MCF 10A (cell line): Measurements from ENCODE around the gene IRAK2. TPM values are rescaled to one million over a fixed set of nuclear protein-coding genes. Genes with fewer than 3 reads are reported as not detected.
A peak's percentile ranks its signal among the peaks of the same experiment; 100 is the strongest.

ENCODE experiments used
- BruUV-seq: library from RNA; stranded (reverse); fragments of 400-500 nt; replicated peaks from 2 replicates; lab custom pipeline; 2021; lab: Mats Ljungman, UMichigan
- CTCF ChIA-PET: fragments of 300-600 bp; sonication (Branson Sonifier 250); formaldehyde crosslinking; extraction: SDS; loops from one replicate; lab custom pipeline; 2021; ENCODE audit warnings: antibody characterized with exemption, inconsistent platforms; lab: Yijun Ruan, JAX
- POLR2A ChIA-PET: fragments of 300-600, 350-650 bp; sonication (Branson Sonifier 250); formaldehyde crosslinking; extraction: SDS; loops from one replicate; lab custom pipeline; 2020; ENCODE audit warnings: antibody characterized with exemption, inconsistent platforms; lab: Yijun Ruan, JAX
- DNase-seq: peaks from one replicate; pipeline ENCODE4 v3.0.0-alpha.2; 2018; ENCODE audit not compliant: unreplicated experiment
- H3K27ac Mint-ChIP-seq: one replicate; pipeline ENCODE4 v1.8.0; 2022; ENCODE audit warnings: mild to moderate bottlenecking, low read depth, mixed read lengths; ENCODE audit not compliant: unreplicated experiment
- H3K27me3 Mint-ChIP-seq: one replicate; pipeline ENCODE4 v1.8.0; 2022; ENCODE audit warnings: mixed read lengths; ENCODE audit not compliant: insufficient read depth, unreplicated experiment
- H3K36me3 Mint-ChIP-seq: one replicate; pipeline ENCODE4 v1.8.0; 2022; ENCODE audit warnings: mild to moderate bottlenecking, moderate library complexity, mixed read lengths; ENCODE audit not compliant: insufficient read depth, unreplicated experiment
- H3K4me1 Mint-ChIP-seq: one replicate; pipeline ENCODE4 v1.8.0; 2022; ENCODE audit warnings: mixed read lengths; ENCODE audit not compliant: insufficient read depth, unreplicated experiment
- H3K4me3 Mint-ChIP-seq: one replicate; pipeline ENCODE4 v1.8.0; 2022; ENCODE audit warnings: mild to moderate bottlenecking, moderate library complexity, mixed read lengths; ENCODE audit not compliant: unreplicated experiment
- H3K9me3 Mint-ChIP-seq: one replicate; pipeline ENCODE4 v1.8.0; 2022; ENCODE audit warnings: mixed read lengths; ENCODE audit not compliant: unreplicated experiment
- CTCF ChIP-seq: fragments of 200-600 bp; IDR thresholded peaks from one replicate; pipeline ENCODE4 v1.8.0; 2022; ENCODE audit warnings: antibody characterized with exemption, mild to moderate bottlenecking; ENCODE audit not compliant: unreplicated experiment
- intact Hi-C: fragments of 100-400 bp; cut with micrococcal nuclease; formaldehyde crosslinking; loops from 2 replicates; pipeline ENCODE4 v1.14.1; 2022
- total RNA-seq: library from RNA; stranded (reverse); gene quantifications from 2 replicates; pipeline ENCODE4 v1.2.3, GENCODE V29; 2022

IRAK2 gene
- total RNA-seq, 1 experiment from 2014 or later, result 6.0 TPM

GRCh38 chr3:10247679-10248183 is 83.0 kb downstream of the IRAK2 start:
- H3K27me3 Mint-ChIP-seq, result no peaks in the 10 kb centered on the region
- H3K36me3 Mint-ChIP-seq, result peaks cover 21% of the 10 kb centered on the region
- POLR2A ChIA-PET, result interaction anchor here (0.6 to 1.9 kb wide), 20 partner anchors 8 to 454 kb away, joined by 3 to 18 read pairs (median 4); partner anchors contain the start of genes ARPC4, FANCD2, SEC13 and VHL
- H3K4me1 Mint-ChIP-seq, result peaks cover 32% of the 10 kb centered on the region
- no peak for DNase-seq
- CTCF ChIA-PET, result interaction anchor here (0.6 to 1.1 kb wide), 4 partner anchors 56 to 515 kb away, joined by 3 to 7 read pairs (median 4); no protein-coding TSS in a partner anchor
- no TSS peak for BruUV-seq
- no peak overlapping the region for H3K27ac Mint-ChIP-seq
- intact Hi-C loops, result no loop called here
- no peaks in the 10 kb centered on the region for H3K9me3 Mint-ChIP-seq
- peak overlapping the region; percentile 90 for H3K4me3 Mint-ChIP-seq
- TF ChIP-seq CTCF, result no peak

GRCh38 chr3:10248184-10248983 is 83.7 kb downstream of the IRAK2 start, which contains the start of gene TATDN2:
Gene TATDN2, plus strand, starts transcription at chr3:10248459. Its CDS starts 742 bp downstream, at chr3:10249201.
- ChIA-PET CTCF (interaction anchor here (0.6 to 1.1 kb wide), 2 partner anchors 57 to 121 kb away, joined by 3 read pairs; no protein-coding TSS in a partner anchor), POLR2A (interaction anchor here (0.6 to 1.9 kb wide), 21 partner anchors 8 to 455 kb away, joined by 3 to 18 read pairs (median 3); partner anchors contain the start of genes ARPC4, FANCD2, SEC13 and VHL)
- DNase-seq, result peak; percentile 98
- intact Hi-C loops, result no loop called here
- H3K9me3 Mint-ChIP-seq, result no peaks in the 10 kb centered on the region
- BruUV-seq, result TSS peak; percentile 60
- peaks cover 32% of the 10 kb centered on the region for H3K4me1 Mint-ChIP-seq
- TF ChIP-seq CTCF, result no peak
- H3K36me3 Mint-ChIP-seq, result peaks cover 28% of the 10 kb centered on the region
- peak within 1 kb of the TSS; percentile 90 for H3K4me3 Mint-ChIP-seq
- H3K27me3 Mint-ChIP-seq, result no peaks in the 10 kb centered on the region
- H3K27ac Mint-ChIP-seq, result peak within 1 kb of the TSS; percentile 69

- intact Hi-C loops, result no loop called here
- H3K27ac Mint-ChIP-seq, result peak overlapping the region; percentile 69
- peak; percentile 48 for DNase-seq
- H3K9me3 Mint-ChIP-seq, result no peaks in the 10 kb centered on the region
- ChIA-PET CTCF (no interaction called here), POLR2A (interaction anchor here (0.6 to 1.9 kb wide), 11 partner anchors 10 to 397 kb away, joined by 3 to 18 read pairs (median 4); partner anchors contain the start of genes SEC13 and VHL)
- peaks cover 32% of the 10 kb centered on the region for H3K4me1 Mint-ChIP-seq
- peaks cover 32% of the 10 kb centered on the region for H3K36me3 Mint-ChIP-seq
- no TSS peak for BruUV-seq
- no peak for TF ChIP-seq CTCF
- no peaks in the 10 kb centered on the region for H3K27me3 Mint-ChIP-seq
- peak overlapping the region; percentile 90 for H3K4me3 Mint-ChIP-seq
Observed at GRCh38 chr3:10248984-10249748, 84.4 kb downstream of the IRAK2 start.
